Measurements from ENCODE around the gene TAX1BP1.

Gene TAX1BP1

GRCh38 chr7:27739909-27740448, at the start of gene TAX1BP1:
TSS of gene TAX1BP1 (plus strand) at chr7:27740162. CDS start at chr7:27748525, 8,363 bp downstream.
- H3K36me3 ChIP-seq (ENCODE audit: insufficient read depth, low read length): no peaks in the 10 kb centered on the region
- no peaks in the 10 kb centered on the region for H3K9me3 ChIP-seq (ENCODE audit: control insufficient read depth, insufficient read depth, low read length)
- H3K9ac ChIP-seq (ENCODE audit: low read depth, low read length): peak within 1 kb of the TSS; percentile 96
- H3K4me1 ChIP-seq (ENCODE audit: insufficient read depth, low read length): peaks cover 2% of the 10 kb centered on the region; the same call in 1 of the 2 replicates

DNA sequence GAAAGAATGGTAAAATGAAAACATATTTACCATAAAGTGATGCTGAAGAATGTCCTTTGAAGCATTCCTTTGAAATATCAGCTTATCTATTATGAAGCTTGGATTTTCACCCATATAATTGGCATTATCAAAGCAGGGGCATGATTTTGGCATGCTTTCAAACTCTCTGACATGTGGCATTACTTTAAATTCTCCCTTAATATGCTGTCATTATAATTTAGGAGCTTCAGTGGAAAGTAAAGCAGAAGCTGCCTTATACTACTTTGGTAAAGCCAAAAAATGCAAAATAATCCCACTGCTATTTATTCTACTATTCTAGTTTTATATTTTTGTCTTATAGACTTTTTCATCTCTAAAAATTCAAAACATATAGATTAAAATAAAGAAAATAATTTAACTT, 49.3 kb upstream of the TAX1BP1 start:
- Histone ChIP-seq H3K9me3 (ENCODE audit: control insufficient read depth, insufficient read depth, low read length) (no peaks in the 10 kb centered on the region), H3K9ac (ENCODE audit: low read depth, low read length) (no peak overlapping the region), H3K36me3 (ENCODE audit: insufficient read depth, low read length) (no peaks in the 10 kb centered on the region), H3K4me1 (ENCODE audit: insufficient read depth, low read length) (peaks cover 6% of the 10 kb centered on the region; the same call in 1 of the 2 replicates)

DNA sequence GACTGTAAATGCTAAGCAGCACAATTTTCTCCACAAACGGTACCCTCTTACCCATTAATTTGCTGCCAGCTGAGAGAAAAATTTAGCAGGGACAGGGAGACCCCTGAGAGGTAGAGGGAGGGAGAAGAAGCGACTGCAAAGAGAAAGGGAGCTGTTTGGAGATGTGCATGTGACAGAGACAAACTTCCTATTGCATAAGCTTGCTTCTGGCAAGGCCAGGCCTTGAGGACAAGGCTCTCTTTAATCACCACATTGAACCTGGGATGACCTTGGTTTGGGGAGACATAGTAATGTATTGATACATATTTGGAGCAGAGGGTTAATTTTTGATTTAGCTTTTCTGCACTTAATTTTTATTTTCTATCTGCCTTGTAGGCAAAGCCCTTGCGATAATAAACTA, 46.2 kb upstream of the TAX1BP1 start:
- no peaks in the 10 kb centered on the region for H3K9me3 ChIP-seq (ENCODE audit: control insufficient read depth, insufficient read depth, low read length)
- no peak overlapping the region for H3K9ac ChIP-seq (ENCODE audit: low read depth, low read length)
- H3K36me3 ChIP-seq (ENCODE audit: insufficient read depth, low read length): no peaks in the 10 kb centered on the region
- peaks cover 6% of the 10 kb centered on the region; the same call in 1 of the 2 replicates for H3K4me1 ChIP-seq (ENCODE audit: insufficient read depth, low read length)

- Histone ChIP-seq H3K9me3 (ENCODE audit: control insufficient read depth, insufficient read depth, low read length) (no peaks in the 10 kb centered on the region), H3K9ac (ENCODE audit: low read depth, low read length) (no peak overlapping the region), H3K4me1 (ENCODE audit: insufficient read depth, low read length) (peaks cover 1% of the 10 kb centered on the region; the same call in 1 of the 2 replicates), H3K36me3 (ENCODE audit: insufficient read depth, low read length) (no peaks in the 10 kb centered on the region)
Measured at GRCh38 chr7:27695096-27695495, 44.9 kb upstream of the TAX1BP1 start.

DNA sequence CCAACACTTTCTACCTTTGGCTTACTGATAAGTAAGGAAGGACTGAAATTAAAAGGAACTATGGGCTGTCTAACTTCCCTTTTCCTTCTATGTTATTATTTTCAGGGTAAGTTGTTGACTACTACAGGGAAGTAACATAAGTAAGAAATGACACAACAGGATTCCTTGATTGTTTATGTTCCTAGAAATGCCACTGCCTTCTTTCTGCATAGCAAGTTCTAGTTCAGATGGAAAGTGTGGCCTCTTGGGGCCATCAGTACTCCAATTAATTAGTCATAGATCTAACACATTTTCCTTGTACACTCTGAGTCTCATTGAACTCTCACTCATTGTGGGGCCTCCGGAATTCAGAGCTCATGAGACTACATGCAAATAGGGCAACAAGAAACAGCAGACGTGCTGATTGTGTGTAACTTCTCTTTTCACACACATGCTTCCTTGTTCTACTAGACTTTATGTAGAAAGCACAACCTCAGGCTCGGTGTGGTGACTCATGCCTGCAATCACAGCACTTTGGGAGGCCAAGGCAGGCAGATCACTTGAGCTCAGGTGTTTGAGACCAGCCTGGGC, 42.0 kb upstream of the TAX1BP1 start:
- H3K4me1 ChIP-seq (ENCODE audit: insufficient read depth, low read length): no peaks in the 10 kb centered on the region
- no peak overlapping the region for H3K9ac ChIP-seq (ENCODE audit: low read depth, low read length)
- no peaks in the 10 kb centered on the region for H3K36me3 ChIP-seq (ENCODE audit: insufficient read depth, low read length)
- H3K9me3 ChIP-seq (ENCODE audit: control insufficient read depth, insufficient read depth, low read length): no peaks in the 10 kb centered on the region

GRCh38 chr7:27699751-27700150, 40.2 kb upstream of the TAX1BP1 start:
- Histone ChIP-seq H3K4me1 (ENCODE audit: insufficient read depth, low read length) (no peaks in the 10 kb centered on the region), H3K36me3 (ENCODE audit: insufficient read depth, low read length) (no peaks in the 10 kb centered on the region), H3K9me3 (ENCODE audit: control insufficient read depth, insufficient read depth, low read length) (no peaks in the 10 kb centered on the region), H3K9ac (ENCODE audit: low read depth, low read length) (no peak overlapping the region)

DNA sequence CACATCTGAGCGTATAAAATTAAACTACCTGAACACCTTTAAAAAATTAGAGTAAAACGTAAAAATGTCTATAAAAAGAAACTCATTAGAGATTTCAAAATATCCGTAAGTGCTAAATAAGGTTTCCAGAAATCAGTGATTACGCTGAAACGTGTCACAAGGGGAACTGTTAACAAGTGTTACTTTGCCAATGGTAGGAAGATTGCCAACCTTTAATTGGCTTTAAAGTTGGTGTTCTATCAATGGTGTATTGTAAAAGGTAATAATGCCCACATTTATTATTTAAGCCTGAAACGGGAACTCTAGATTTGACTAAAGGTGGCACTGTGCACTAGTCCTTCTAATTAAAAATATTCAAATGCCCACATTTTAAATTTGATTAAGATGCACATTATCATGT, 39.5 kb upstream of the TAX1BP1 start:
- no peaks in the 10 kb centered on the region for H3K9me3 ChIP-seq (ENCODE audit: control insufficient read depth, insufficient read depth, low read length)
- H3K4me1 ChIP-seq (ENCODE audit: insufficient read depth, low read length): no peaks in the 10 kb centered on the region
- H3K9ac ChIP-seq (ENCODE audit: low read depth, low read length): no peak overlapping the region
- H3K36me3 ChIP-seq (ENCODE audit: insufficient read depth, low read length): no peaks in the 10 kb centered on the region

DNA sequence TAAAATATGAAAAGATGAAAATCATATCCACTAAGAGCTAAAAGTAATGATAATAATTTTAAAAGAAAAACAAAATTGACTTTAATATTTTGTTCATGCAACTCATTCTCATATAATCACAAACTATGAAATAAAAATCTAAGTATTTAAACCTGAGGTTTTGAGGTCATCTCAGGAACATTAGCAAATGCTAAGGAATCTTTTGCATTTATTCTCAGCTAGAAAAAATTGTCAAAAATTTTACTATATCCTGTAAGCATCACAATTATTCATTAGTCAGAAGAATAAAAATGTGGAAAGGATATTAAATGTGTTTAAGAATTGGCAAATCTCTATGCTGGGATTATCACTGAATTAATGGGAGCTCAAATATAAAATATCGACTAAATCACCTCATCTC, 36.8 kb upstream of the TAX1BP1 start:
- H3K9me3 ChIP-seq (ENCODE audit: control insufficient read depth, insufficient read depth, low read length): no peaks in the 10 kb centered on the region
- no peaks in the 10 kb centered on the region for H3K4me1 ChIP-seq (ENCODE audit: insufficient read depth, low read length)
- no peaks in the 10 kb centered on the region for H3K36me3 ChIP-seq (ENCODE audit: insufficient read depth, low read length)
- no peak overlapping the region for H3K9ac ChIP-seq (ENCODE audit: low read depth, low read length)

DNA sequence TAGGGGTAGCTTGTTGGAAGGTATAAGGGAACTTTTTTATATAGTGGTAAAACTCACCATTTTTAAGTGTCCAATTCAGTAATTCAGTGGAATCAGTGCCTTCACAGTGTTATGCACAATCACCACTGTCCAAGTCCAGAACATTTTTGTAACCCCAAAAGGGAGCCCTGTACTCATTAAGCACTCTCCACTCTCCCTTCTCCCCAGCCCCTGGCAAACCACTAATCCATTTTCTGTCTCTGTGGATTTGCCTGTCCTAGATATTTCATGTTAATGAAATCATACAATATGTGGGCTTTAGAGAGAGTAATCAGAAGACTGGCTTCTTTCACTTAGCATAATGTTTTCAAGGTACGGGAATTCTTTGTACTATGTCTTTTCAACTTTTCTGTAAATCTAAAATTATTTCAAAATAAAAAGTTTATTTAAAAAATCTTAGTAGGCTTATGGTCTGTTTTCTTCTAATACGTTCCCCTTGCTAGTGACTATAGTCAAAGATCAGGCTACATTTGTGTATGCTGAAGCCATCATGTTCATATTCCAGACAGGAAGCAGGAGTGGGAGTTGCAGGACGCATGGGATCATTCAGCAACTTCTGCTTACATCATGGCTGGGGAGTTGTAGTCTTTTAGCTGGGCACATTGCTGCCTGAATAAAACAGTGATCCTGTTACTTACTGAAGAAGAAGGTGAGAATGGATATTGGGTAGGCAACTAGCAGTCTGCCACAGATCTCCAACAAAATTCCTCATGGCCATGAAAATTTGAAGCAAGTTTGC, 35.4 kb upstream of the TAX1BP1 start:
- Histone ChIP-seq H3K9me3 (ENCODE audit: control insufficient read depth, insufficient read depth, low read length) (no peaks in the 10 kb centered on the region), H3K36me3 (ENCODE audit: insufficient read depth, low read length) (no peaks in the 10 kb centered on the region), H3K9ac (ENCODE audit: low read depth, low read length) (no peak overlapping the region)

GRCh38 chr7:27705200-27705594, 34.8 kb upstream of the TAX1BP1 start:
- H3K9ac ChIP-seq (ENCODE audit: low read depth, low read length): no peak overlapping the region
- H3K36me3 ChIP-seq (ENCODE audit: insufficient read depth, low read length): no peaks in the 10 kb centered on the region

More for the DNA sequence above, 35.4 kb upstream of the TAX1BP1 start:
- H3K4me1 ChIP-seq (ENCODE audit: insufficient read depth, low read length): no peaks in the 10 kb centered on the region

DNA sequence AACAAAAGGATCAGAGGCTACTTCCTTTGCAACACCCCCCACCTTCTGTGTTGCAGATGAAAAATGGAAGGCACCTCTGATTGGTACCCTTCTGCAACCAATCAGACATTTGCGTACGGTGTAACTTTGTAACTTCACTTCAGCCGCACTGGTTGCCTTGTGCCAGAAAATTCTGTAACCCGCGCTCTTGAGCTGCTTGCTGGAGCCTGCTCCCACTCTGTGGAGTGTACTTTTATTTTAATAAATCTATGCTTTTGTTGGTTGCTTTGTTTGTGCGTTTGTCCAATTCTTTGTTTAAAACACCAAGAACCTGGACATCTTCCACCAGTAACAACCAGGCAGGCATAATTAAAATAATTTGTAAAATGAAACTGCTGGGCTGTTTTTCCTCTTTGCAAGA, 31.5 kb upstream of the TAX1BP1 start:
- no peaks in the 10 kb centered on the region for H3K4me1 ChIP-seq (ENCODE audit: insufficient read depth, low read length)
- H3K9ac ChIP-seq (ENCODE audit: low read depth, low read length): no peak overlapping the region
- H3K36me3 ChIP-seq (ENCODE audit: insufficient read depth, low read length): no peaks in the 10 kb centered on the region
- no peaks in the 10 kb centered on the region for H3K9me3 ChIP-seq (ENCODE audit: control insufficient read depth, insufficient read depth, low read length)

More at GRCh38 chr7:27705200-27705594, 34.8 kb upstream of the TAX1BP1 start:
- H3K9me3 ChIP-seq (ENCODE audit: control insufficient read depth, insufficient read depth, low read length): no peaks in the 10 kb centered on the region
- H3K4me1 ChIP-seq (ENCODE audit: insufficient read depth, low read length): no peaks in the 10 kb centered on the region

GRCh38 chr7:27709137-27710075, 30.6 kb upstream of the TAX1BP1 start:
- Histone ChIP-seq H3K4me1 (ENCODE audit: insufficient read depth, low read length) (no peaks in the 10 kb centered on the region), H3K36me3 (ENCODE audit: insufficient read depth, low read length) (no peaks in the 10 kb centered on the region), H3K9me3 (ENCODE audit: control insufficient read depth, insufficient read depth, low read length) (no peaks in the 10 kb centered on the region), H3K9ac (ENCODE audit: low read depth, low read length) (no peak overlapping the region)

DNA sequence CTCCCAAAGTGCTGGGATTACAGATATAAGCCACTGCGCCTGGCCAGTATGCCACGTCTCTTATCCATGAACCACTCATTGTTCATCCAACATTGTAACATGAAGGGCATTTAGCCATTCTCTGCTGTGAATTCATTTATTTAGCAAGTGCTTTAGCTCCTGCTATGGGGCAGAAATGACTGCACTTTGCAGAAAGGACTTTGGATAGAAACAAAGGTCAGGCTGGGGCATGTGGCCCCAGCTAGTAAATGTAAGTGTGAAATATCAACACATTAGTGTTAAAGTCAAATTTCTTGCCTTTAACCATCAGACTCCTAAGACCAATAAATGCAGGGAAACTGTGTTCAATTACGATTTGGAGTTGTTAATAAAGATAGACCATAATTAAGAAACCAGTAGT, 27.7 kb upstream of the TAX1BP1 start:
- no peaks in the 10 kb centered on the region for H3K9me3 ChIP-seq (ENCODE audit: control insufficient read depth, insufficient read depth, low read length)
- no peaks in the 10 kb centered on the region for H3K4me1 ChIP-seq (ENCODE audit: insufficient read depth, low read length)
- no peak overlapping the region for H3K9ac ChIP-seq (ENCODE audit: low read depth, low read length)
- H3K36me3 ChIP-seq (ENCODE audit: insufficient read depth, low read length): no peaks in the 10 kb centered on the region

DNA sequence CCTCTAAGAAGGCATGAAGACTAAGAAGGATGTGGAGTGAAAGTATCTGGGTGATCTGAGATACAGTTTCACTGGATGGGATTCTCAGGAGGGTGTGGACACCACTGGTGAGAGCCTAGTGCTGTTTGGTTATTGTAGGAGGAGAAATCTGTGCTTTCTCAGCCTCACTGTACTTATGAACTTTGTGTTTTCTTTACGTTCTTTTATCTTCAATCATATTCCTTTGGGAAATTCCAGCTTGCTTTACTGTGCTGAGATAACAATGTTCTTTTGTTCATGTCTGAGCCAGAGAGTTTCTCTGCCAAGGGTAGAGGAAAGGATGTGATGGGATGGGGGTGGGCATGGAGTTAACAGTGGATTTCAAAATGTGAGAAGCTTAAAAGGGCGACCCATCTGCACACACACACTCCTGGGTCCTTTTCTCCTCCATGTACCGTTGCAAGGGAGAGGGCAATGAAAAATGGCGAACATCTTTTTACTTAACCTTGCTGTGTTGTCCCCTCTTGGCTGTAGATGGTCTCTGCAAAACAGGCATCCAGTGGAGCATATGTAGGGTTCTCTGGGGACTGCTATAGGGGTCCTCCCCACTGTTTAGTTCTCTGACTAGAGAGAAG, 25.0 kb upstream of the TAX1BP1 start:
- Histone ChIP-seq H3K9ac (ENCODE audit: low read depth, low read length) (no peak overlapping the region), H3K4me1 (ENCODE audit: insufficient read depth, low read length) (no peaks in the 10 kb centered on the region), H3K36me3 (ENCODE audit: insufficient read depth, low read length) (no peaks in the 10 kb centered on the region), H3K9me3 (ENCODE audit: control insufficient read depth, insufficient read depth, low read length) (no peaks in the 10 kb centered on the region)
